Fibroblast of mammary gland (primary cell): ENCODE data around the gene IL24.
A peak's percentile ranks its signal among the peaks of the same experiment; 100 is the strongest.

Source experiments
- DNase-seq: peaks from one replicate; pipeline ENCODE4 v3.0.0-alpha.2; 2010; ENCODE audit warnings: low read depth
- H3K4me3 ChIP-seq: 2 replicates; pipeline ENCODE4 v1.5.1; 2011; ENCODE audit warnings: low read depth, mild to moderate bottlenecking, low read length, moderate library complexity; ENCODE audit not compliant: control insufficient read depth
- TF ChIP-seq, protein P1 (sequence below): conservative IDR thresholded peaks from 2 replicates; pipeline ENCODE4 v1.5.1; 2011; ENCODE audit warnings: low read depth, low read length, inconsistent platforms; ENCODE audit not compliant: control insufficient read depth, insufficient read depth

The IL24 gene

DNA sequence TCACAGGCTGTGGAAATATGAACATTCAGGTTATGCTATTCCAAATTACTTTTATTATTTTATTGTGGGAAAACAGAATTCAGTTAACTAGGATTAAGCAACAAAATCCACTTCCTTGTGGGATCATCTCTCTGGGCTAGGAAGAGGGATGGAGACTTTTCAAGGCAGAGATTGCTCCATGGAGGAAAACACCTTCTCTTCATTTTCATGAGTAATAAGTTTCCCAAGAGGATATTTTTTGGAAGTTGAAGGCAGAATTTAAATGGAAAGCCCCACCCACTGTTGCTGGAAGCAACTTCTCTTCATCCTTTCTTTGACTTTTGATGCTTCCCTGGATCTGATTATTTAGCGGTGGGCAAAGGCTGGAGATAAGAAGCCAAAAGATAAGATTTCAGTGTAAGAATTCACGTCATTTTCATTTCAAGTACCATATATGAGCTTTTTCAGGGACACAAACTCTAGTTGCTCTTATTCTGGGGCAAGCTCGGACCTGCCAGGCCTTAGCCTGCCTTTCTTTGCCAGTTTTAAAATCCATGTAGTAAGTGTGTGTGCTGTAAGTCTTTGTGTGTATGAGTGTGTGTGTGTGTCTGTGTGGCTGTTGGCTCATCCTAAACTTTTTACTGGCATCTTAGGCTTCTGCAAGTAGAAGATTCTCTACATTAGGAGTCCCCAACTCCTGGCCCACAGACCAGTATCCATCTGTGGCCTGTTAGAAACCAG, 11.7 kb upstream of the IL24 start:
- H3K4me3 ChIP-seq = no peak overlapping the region
- peak; percentile 53 for DNase-seq
- TF ChIP-seq, protein P1, sequence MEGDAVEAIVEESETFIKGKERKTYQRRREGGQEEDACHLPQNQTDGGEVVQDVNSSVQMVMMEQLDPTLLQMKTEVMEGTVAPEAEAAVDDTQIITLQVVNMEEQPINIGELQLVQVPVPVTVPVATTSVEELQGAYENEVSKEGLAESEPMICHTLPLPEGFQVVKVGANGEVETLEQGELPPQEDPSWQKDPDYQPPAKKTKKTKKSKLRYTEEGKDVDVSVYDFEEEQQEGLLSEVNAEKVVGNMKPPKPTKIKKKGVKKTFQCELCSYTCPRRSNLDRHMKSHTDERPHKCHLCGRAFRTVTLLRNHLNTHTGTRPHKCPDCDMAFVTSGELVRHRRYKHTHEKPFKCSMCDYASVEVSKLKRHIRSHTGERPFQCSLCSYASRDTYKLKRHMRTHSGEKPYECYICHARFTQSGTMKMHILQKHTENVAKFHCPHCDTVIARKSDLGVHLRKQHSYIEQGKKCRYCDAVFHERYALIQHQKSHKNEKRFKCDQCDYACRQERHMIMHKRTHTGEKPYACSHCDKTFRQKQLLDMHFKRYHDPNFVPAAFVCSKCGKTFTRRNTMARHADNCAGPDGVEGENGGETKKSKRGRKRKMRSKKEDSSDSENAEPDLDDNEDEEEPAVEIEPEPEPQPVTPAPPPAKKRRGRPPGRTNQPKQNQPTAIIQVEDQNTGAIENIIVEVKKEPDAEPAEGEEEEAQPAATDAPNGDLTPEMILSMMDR = no peak

DNA sequence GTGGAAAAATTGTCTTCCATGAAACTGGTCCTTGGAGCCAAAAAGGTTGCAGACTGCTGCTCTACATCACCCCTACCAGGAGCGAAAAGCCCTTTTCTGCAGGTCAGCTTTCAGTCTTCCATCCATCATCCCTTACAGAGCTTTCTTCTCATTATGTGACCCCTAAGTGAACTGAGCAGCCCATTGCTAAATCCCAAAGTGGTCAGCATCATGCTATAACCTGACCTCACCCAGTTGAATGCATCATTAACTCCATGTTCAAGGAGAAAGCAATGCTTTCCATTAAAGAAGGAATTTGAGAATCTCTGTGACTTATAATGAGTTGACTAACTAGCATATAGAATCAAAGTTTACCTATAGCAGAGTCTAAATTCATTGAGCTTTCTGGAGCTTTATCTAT, 10.4 kb upstream of the IL24 start:
- TF ChIP-seq, protein P1 = no peak
- H3K4me3 ChIP-seq = no peak overlapping the region
- DNase-seq = no peak

- TF ChIP-seq, protein P1 = no peak
- H3K4me3 ChIP-seq = no peak overlapping the region
- no peak for DNase-seq
Measured at GRCh38 chr1:206887701-206888100, 9.5 kb upstream of the IL24 start.

- TF ChIP-seq, protein P1 = no peak
Measured at GRCh38 chr1:206890125-206891060, 6.8 kb upstream of the IL24 start.

GRCh38 chr1:206891412-206891811, 5.8 kb upstream of the IL24 start:
- no peak overlapping the region for H3K4me3 ChIP-seq
- TF ChIP-seq, protein P1 = no peak
- peak; percentile 72 for DNase-seq

More at GRCh38 chr1:206890125-206891060, 6.8 kb upstream of the IL24 start:
- DNase-seq = peak; percentile 71
- no peak overlapping the region for H3K4me3 ChIP-seq

DNA sequence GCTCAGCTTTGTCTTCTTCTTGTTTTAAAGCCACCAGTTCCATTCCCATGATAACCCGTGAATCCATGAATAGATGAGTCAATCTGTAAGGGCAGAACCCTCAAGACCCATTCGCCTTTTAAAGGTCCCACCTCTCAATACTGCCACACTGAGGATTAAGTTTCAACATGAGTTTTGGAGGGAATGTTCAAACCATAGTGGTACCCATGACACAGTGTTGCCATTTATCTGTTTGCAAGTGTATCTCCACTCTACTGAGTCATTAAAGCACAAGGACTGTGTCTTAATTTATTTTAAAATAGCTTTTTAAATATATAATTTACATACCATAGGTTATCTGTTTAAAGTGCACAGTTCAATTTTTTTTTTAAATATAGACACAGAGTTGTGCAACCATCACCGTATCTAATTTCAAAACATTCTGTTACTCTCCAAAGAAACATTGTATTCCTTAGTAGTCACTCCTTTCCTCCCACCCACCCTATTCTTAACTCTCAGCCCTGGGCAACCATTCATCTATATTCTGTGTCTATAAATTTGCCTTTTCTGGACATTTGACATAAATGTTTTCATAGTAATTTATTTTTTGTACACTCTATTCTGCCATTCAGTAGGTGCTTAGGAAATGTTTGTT, 4.8 kb upstream of the IL24 start:
- peak; percentile 80 for DNase-seq
- TF ChIP-seq, protein P1 = no peak
- H3K4me3 ChIP-seq = no peak overlapping the region
